ENCODE measurements around the gene SNX9. TPM values are rescaled to one million over a fixed set of nuclear protein-coding genes. Genes with fewer than 3 reads are reported as not detected.
"Not testable (repeated sequence)": the region's sequence is repeated elsewhere in the genome, so short reads cannot be mapped to it uniquely, and the experiment has no call there.

Gene SNX9
- total RNA-seq, 1 experiment from 2014 or later: 32.8 TPM

DNA sequence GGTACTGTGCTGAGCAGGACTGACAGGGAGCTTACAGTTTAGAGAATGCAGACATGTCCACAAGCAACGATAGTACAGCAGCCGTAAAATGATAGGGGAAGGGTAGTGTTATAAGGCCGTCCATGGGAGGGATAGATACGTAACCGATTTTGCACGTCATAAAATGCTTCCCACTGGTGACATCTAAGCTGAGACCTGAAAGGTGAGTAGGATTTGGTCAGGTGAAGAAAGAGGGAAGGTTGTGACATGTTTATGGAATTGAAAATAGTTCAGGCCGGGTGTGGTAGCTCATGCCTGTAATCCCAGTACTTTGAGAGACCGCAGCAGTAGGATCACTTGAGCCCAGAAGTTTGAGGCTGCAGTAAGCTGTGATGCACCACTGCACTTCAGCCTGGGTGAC, 25.6 kb downstream of the SNX9 start:
- no peaks in the 10 kb centered on the region for H3K27me3 ChIP-seq (replicated peaks)
- H3K4me1 ChIP-seq (replicated peaks): no peaks in the 10 kb centered on the region
- H3K9me3 ChIP-seq (replicated peaks): peaks cover 8% of the 10 kb centered on the region
- no peak overlapping the region for H3K27ac ChIP-seq
- no peaks in the 10 kb centered on the region; the same call in 1 of the 2 replicates for H3K36me3 ChIP-seq
- no peak overlapping the region for H3K4me3 ChIP-seq
- no peak for DNase-seq (ENCODE audit: low read depth in 1 of 2, low spot score in 2 of 2)

DNA sequence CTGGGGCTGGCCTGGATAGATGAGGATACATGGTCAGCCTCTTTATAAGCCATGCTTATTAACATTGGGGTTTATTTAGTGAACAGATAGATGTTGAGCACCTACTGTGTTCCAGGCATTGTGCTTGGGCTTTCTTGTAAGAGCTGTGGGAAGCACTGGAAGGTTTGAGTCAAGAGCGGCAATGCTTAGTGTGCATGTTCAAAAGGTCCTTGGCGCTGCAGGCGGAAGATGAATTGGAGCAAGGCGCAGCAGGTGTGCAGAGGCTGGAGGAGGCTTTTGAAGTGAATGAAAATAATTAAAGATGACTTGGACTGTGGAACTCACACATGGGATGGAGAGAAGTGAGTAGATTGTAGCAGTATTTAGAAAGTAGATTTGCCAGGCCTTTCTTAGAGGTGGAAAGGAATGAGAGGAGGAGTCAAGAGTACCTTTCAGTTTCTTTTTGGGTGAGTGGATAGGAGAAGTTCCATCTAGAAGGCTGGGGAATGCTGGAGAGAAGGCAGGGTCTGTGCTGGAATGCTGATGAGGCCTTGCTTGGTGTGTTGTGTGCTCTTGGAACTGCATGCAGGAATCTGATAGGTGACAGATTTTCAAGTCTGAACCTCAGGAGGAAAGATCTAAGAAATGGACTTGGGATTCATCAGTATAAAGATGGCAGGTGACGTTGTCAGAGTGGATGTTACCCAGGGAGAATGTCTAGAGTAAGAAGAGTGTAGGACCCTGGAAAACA, 26.4 kb downstream of the SNX9 start:
- Histone ChIP-seq H3K36me3 (no peaks in the 10 kb centered on the region; the same call in 1 of the 2 replicates), H3K27me3 (replicated peaks) (no peaks in the 10 kb centered on the region), H3K27ac (no peak overlapping the region), H3K9me3 (replicated peaks) (peaks cover 8% of the 10 kb centered on the region), H3K4me1 (replicated peaks) (no peaks in the 10 kb centered on the region), H3K4me3 (no peak overlapping the region)
- DNase-seq (ENCODE audit: low read depth in 1 of 2, low spot score in 2 of 2): no peak

- no peaks in the 10 kb centered on the region for H3K4me1 ChIP-seq (replicated peaks)
- no peak overlapping the region for H3K27ac ChIP-seq
- no peak for DNase-seq (ENCODE audit: low read depth in 1 of 2, low spot score in 2 of 2)
- no peak overlapping the region for H3K4me3 ChIP-seq
- H3K9me3 ChIP-seq (replicated peaks): peaks cover 8% of the 10 kb centered on the region
- no peaks in the 10 kb centered on the region; the same call in 1 of the 2 replicates for H3K36me3 ChIP-seq
- no peaks in the 10 kb centered on the region for H3K27me3 ChIP-seq (replicated peaks)
These were observed 27.0 kb downstream of the SNX9 start for GRCh38 chr6:157850030-157850429.

DNA sequence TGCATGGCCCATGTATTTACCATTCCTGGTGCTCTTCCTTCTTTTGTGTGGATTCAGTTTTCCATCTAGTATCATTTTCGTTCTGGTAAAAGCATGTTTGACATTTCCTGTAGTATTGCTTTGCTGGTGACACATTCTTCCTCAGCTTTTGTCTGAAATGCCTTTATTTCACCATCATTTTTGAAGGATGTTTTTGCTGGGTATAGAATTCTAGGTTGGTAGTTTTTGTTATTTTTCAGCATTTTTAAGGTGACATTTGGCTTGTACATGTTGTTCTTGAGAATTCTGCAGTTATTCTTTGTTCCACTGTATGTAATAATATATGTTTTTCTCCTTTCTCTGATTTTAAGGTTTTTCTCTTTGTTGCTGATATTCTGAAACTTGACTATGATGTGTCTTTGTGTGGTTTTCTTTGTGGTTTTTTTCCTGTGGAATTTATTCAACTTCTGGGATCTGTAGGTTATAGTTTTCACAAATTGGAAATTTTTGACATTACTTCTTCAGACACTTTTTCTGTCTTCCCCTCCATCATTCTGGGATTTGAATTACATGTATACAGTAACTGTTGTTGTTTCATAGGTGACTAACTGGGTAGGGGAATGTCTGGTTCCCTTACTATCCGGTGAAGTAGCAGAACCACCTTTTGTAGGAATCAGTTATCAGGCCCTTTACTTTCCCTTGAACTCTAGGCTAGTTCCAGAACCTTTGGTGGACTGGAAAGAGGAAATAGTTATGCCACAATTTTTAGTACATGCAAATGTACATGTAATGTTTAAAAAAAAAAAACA, 30.2 kb downstream of the SNX9 start:
- no peaks in the 10 kb centered on the region for H3K4me1 ChIP-seq (replicated peaks)
- DNase-seq (ENCODE audit: low read depth in 1 of 2, low spot score in 2 of 2): no peak
- H3K27me3 ChIP-seq (replicated peaks): no peaks in the 10 kb centered on the region
- H3K9me3 ChIP-seq (replicated peaks): peaks cover 8% of the 10 kb centered on the region
- no peaks in the 10 kb centered on the region; the same call in 1 of the 2 replicates for H3K36me3 ChIP-seq
- H3K4me3 ChIP-seq: no peak overlapping the region
- no peak overlapping the region for H3K27ac ChIP-seq

DNA sequence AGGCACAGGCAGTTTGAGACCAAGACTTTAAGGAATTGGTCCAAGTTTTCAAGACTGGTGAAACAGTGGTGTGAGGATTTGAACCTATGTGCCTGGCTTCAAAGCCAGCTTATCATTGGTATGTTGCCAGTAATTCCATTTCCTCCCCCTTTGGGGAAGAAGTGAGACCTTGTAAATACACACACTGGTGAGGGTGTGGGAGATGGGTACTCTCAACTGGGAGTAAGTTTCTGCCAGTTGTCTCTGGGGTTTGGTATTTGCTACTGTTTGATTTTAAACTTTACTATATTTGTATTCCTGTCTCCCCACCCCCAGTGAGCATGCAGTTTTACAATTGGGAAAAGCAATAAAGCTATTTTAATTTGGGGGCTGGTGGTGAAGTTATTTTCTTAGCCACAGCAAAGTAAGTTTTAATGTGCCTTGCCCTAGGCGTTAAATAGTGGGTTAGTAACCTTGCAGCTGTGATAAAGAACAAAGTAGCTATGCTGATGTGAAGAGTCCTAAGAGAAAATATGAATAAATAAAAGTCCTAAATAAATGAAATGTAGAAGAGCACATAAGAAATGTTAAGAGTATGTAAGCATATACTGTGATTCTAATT, 31.0 kb downstream of the SNX9 start:
- Histone ChIP-seq H3K36me3 (no peaks in the 10 kb centered on the region; the same call in 1 of the 2 replicates), H3K27ac (no peak overlapping the region)
- no peak for DNase-seq (ENCODE audit: low read depth in 1 of 2, low spot score in 2 of 2)

DNA sequence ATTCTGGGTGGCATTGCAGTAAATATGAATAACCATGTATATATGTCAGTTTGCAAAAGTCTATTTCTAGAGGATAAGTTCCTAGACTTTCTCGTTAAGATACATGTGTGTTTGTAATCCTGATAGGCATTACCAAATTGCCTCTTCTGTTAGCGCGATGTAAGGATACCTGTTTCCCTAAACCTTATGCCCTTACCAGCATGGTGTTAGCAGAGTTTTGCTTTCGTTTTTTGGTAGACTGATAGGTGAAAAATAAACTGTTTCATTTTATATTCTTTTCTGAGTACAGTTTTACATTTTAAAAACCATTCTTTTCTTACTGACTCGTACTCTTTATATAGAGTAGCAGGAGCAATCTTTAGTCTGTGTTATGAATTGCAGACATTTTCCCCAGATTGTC, 32.3 kb downstream of the SNX9 start:
- Histone ChIP-seq H3K27me3 (replicated peaks) (no peaks in the 10 kb centered on the region), H3K27ac (no peak overlapping the region), H3K9me3 (replicated peaks) (peaks cover 8% of the 10 kb centered on the region), H3K4me1 (replicated peaks) (peaks cover 11% of the 10 kb centered on the region), H3K4me3 (no peak overlapping the region), H3K36me3 (no peaks in the 10 kb centered on the region; the same call in 1 of the 2 replicates)
- DNase-seq (ENCODE audit: low read depth in 1 of 2, low spot score in 2 of 2): no peak

More for the DNA sequence above, 31.0 kb downstream of the SNX9 start:
- H3K27me3 ChIP-seq (replicated peaks): no peaks in the 10 kb centered on the region
- peaks cover 8% of the 10 kb centered on the region for H3K9me3 ChIP-seq (replicated peaks)
- no peak overlapping the region for H3K4me3 ChIP-seq
- H3K4me1 ChIP-seq (replicated peaks): no peaks in the 10 kb centered on the region

DNA sequence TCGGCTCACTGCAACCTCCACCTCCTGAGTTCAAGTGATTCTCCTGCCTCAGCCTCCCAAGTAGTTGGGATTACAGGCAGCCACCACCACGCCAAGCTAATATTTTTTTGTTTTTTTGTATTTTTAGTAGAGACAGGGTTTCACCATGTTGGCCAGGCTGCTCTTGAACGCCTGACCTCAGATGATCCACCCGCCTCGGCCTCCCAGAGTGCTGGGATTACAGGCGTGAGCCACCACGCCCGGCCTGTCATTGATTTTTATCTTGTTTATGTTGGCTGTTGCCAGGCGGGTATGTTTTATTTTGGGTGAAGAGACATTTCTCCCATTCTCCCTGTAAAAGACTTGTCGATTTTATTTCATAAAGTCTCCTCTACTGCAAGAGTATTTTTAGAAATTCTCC, 32.8 kb downstream of the SNX9 start:
- H3K36me3 ChIP-seq; H3K9me3 ChIP-seq (replicated peaks); H3K27ac ChIP-seq; DNase-seq (ENCODE audit: low read depth in 1 of 2, low spot score in 2 of 2); H3K27me3 ChIP-seq (replicated peaks); H3K4me3 ChIP-seq: not testable (repeated sequence)
- peaks cover 15% of the 10 kb centered on the region for H3K4me1 ChIP-seq (replicated peaks)

DNA sequence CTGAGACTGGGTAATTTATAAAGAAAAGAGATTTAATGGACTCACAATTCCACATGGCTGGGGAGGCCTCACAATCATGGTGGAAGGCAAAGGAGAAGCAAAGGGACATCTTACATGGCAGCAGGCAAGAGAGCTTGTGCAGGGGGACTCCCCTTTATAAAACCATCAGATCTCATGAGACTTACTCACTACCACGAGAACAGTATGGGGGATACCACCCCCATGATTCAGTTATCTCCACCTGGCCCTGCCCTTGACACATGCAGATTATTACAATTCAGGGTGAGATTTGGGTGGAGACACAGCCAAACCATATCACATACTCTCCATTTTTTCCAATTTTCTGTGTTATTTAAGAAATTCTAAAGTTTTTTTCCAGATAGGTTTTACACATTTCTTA, 35.6 kb downstream of the SNX9 start:
- H3K4me3 ChIP-seq; H3K9me3 ChIP-seq (replicated peaks); H3K36me3 ChIP-seq; H3K27ac ChIP-seq; DNase-seq (ENCODE audit: low read depth in 1 of 2, low spot score in 2 of 2); H3K27me3 ChIP-seq (replicated peaks): not testable (repeated sequence)
- H3K4me1 ChIP-seq (replicated peaks): peaks cover 16% of the 10 kb centered on the region

DNA sequence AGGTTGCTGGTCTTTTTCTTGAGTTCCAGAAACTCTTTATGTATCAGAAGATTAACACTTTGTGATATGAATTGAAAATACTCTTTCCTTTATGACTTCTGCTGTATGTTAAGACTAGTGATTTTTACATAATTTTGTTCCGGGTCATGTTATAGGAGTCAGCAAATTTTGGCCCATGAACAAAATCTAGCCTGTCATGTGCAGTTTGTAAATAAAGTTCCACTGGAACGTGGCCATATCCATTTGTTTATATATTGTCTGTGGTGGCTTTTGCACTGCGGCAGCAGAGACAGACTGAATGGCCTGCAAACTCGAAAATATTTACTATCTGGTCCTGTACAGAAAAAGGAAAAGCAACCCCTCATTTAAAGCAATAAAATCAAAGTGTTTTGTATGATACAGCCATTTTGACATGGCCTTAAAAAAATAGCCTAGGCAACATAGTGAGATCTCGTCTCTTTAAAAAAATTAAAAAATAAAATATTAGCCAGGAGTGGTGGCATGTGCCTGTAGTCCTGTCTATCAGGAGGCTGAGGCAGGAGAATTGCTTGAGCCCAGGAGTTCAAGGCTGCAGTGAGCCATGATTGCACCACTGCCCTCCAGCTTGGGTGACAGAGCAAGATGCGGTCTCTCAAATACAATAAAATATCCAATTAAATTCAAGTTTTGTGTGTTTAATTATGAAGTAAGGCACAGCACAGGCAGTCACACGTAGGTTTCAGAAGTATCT, 36.9 kb downstream of the SNX9 start:
- no peaks in the 10 kb centered on the region for H3K27me3 ChIP-seq (replicated peaks)
- H3K27ac ChIP-seq: no peak overlapping the region
- H3K36me3 ChIP-seq: no peaks in the 10 kb centered on the region
- H3K9me3 ChIP-seq (replicated peaks): no peaks in the 10 kb centered on the region
- H3K4me1 ChIP-seq (replicated peaks): peaks cover 16% of the 10 kb centered on the region
- H3K4me3 ChIP-seq: no peak overlapping the region
- no peak for DNase-seq (ENCODE audit: low read depth in 1 of 2, low spot score in 2 of 2)

GRCh38 chr6:157860505-157860991, 37.5 kb downstream of the SNX9 start:
- no peak overlapping the region for H3K27ac ChIP-seq
- H3K4me1 ChIP-seq (replicated peaks): peaks cover 16% of the 10 kb centered on the region
- no peak for DNase-seq (ENCODE audit: low read depth in 1 of 2, low spot score in 2 of 2)
- no peak overlapping the region for H3K4me3 ChIP-seq
- no peaks in the 10 kb centered on the region for H3K9me3 ChIP-seq (replicated peaks)
- H3K36me3 ChIP-seq: no peaks in the 10 kb centered on the region
- H3K27me3 ChIP-seq (replicated peaks): no peaks in the 10 kb centered on the region

DNA sequence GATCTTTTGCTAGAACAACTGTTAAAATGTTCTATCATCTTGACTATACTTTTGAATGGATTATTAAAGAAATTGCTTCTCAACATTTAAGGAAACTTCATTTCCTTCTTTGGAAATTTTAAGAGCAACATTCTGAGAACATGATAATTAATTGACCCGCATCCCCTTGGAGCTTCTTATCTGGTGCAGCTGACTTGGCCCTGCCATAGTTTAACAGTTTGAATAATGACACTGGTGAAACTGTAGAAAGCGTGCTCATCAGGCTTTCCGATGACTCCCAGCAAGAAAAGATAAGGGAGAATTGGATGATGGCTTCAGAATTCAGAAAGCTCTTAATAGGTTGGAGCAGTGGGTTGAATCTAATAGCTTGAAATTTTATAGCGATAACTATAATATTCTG, 38.1 kb downstream of the SNX9 start:
- H3K27me3 ChIP-seq (replicated peaks): no peaks in the 10 kb centered on the region
- H3K36me3 ChIP-seq: no peaks in the 10 kb centered on the region
- H3K27ac ChIP-seq: no peak overlapping the region
- H3K4me1 ChIP-seq (replicated peaks): peaks cover 16% of the 10 kb centered on the region
- no peak for DNase-seq (ENCODE audit: low read depth in 1 of 2, low spot score in 2 of 2)
- H3K4me3 ChIP-seq: no peak overlapping the region
- no peaks in the 10 kb centered on the region for H3K9me3 ChIP-seq (replicated peaks)

DNA sequence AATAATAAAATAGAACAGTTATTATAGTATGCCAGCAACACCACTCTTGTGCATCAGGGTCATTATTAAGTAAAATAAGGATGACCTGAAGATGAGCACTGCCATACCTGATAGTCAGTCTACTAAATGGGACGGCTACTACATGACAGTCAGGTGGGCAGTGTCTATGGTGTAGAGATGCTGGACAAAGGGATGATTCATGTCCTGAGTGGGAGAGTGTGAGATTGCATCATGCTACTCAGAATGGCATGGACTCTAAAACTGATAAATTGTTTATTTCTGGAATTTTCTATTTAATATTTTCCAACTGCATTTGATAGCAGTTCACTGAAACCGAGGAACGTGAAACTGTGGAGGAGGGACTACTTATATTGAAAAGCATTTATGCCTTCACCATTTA, 38.8 kb downstream of the SNX9 start:
- Histone ChIP-seq H3K36me3 (no peaks in the 10 kb centered on the region), H3K4me1 (replicated peaks) (peaks cover 18% of the 10 kb centered on the region), H3K27me3 (replicated peaks) (no peaks in the 10 kb centered on the region), H3K4me3 (no peak overlapping the region), H3K27ac (no peak overlapping the region), H3K9me3 (replicated peaks) (no peaks in the 10 kb centered on the region)
- no peak for DNase-seq (ENCODE audit: low read depth in 1 of 2, low spot score in 2 of 2)

DNA sequence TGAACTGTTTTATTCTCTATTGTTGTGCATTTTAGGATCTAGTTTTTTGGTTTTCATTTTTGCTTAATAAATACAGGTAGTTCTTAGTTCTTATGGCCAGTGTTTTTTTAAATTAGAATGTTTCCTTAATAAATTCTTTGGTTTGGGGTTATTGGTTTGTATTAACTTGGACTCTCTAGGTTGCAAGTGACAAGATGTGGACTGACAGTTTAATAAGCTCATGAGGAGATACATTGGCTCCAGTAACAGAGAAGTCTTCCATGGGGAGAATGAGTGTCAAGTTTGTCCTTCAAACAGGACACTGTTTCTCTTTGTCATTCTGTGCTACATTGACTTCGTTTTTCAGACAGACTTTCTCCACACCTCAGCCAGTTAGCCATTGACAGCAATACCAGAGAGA, 39.7 kb downstream of the SNX9 start:
- no peaks in the 10 kb centered on the region for H3K27me3 ChIP-seq (replicated peaks)
- DNase-seq (ENCODE audit: low read depth in 1 of 2, low spot score in 2 of 2): no peak
- no peak overlapping the region for H3K4me3 ChIP-seq
- H3K4me1 ChIP-seq (replicated peaks): peaks cover 25% of the 10 kb centered on the region
- H3K36me3 ChIP-seq: no peaks in the 10 kb centered on the region
- H3K9me3 ChIP-seq (replicated peaks): no peaks in the 10 kb centered on the region
- no peak overlapping the region for H3K27ac ChIP-seq
